ENCODE measurements around the gene CERCAM. TPM values are rescaled to one million over a fixed set of nuclear protein-coding genes. Genes with fewer than 3 reads are reported as not detected.

CERCAM gene
- total and polyA plus RNA-seq, 7 donors: 1.7 to 6.5 (median 2.5) TPM

DNA sequence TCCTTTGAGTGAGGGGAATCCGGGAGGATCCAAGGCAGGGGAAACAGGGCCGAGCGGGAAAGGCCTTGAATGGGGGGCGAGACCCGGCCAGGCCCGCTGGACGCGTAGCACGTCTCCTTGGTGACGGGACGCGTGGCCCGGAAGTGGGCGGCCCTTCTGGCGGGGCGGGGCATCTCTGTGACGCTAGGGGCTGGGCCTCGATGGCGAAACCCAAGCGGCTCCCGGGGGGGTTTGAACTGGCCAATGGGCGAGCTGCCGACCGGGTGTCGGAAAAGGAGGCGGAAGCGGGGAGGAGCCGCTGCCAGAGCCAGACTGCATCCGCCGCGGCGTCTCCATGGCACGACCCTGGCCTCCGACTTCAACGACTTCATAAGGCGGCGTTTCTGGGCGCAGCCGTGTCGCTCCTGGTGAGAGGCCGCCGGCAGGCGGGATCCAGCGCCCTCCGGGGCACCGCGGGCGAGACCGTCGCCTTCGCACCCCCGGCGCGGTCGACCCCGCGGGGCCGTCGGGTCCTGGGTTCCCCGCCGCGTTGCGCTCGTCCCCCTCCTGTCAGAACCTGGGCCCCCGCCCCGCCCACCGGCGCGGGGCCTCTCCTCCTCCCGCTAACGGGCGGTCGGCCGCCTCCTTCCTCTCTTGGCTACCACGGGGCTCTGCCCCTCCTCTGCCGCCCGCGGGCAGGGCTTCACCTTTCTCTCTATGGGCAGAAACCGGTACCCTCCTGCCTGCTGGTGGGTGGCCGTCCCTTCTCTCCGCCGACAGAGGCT, 35.4 kb downstream of the CERCAM start, which contains the start of gene ODF2:
Gene ODF2 (plus strand): TSS at position 158 of the 764 bp plus-strand sequence. CDS start 86 bp downstream, at position 244.
- H3K9me3 ChIP-seq: no peaks in the 10 kb centered on the region
- 0% methylated on average over 58 to 82 of the region's 82 CpGs for WGBS, 3 donors
- DNase-seq: peak; percentile 98 to 99
- H3K4me1 ChIP-seq: no peaks in the 10 kb centered on the region
- TF ChIP-seq, protein P1, sequence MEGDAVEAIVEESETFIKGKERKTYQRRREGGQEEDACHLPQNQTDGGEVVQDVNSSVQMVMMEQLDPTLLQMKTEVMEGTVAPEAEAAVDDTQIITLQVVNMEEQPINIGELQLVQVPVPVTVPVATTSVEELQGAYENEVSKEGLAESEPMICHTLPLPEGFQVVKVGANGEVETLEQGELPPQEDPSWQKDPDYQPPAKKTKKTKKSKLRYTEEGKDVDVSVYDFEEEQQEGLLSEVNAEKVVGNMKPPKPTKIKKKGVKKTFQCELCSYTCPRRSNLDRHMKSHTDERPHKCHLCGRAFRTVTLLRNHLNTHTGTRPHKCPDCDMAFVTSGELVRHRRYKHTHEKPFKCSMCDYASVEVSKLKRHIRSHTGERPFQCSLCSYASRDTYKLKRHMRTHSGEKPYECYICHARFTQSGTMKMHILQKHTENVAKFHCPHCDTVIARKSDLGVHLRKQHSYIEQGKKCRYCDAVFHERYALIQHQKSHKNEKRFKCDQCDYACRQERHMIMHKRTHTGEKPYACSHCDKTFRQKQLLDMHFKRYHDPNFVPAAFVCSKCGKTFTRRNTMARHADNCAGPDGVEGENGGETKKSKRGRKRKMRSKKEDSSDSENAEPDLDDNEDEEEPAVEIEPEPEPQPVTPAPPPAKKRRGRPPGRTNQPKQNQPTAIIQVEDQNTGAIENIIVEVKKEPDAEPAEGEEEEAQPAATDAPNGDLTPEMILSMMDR (IDR thresholded peaks at IDR 0.05): no peak
- peak within 1 kb of the TSS; percentile 77 for H3K27ac ChIP-seq
- H3K4me3 ChIP-seq: peak within 1 kb of the TSS; percentile 86
- peaks cover 2 to 22% of the 10 kb centered on the region in 2 donors for H3K36me3 ChIP-seq (ENCODE audit: insufficient read depth in 1 of 2, low read depth in 1 of 2)
- no peaks in the 10 kb centered on the region for H3K27me3 ChIP-seq (ENCODE audit: insufficient read depth in 3 of 3, low read length in 2 of 3)
- intact Hi-C loops (cut with DNase I): loop anchor here in 1 of 2 donors (1.0 to 5.0 kb wide), 2 partner anchors 48 to 101 kb away; partner anchors contain the start of gene GLE1
- peak; percentile 98 to 99 (median 98) for ATAC-seq

DNA sequence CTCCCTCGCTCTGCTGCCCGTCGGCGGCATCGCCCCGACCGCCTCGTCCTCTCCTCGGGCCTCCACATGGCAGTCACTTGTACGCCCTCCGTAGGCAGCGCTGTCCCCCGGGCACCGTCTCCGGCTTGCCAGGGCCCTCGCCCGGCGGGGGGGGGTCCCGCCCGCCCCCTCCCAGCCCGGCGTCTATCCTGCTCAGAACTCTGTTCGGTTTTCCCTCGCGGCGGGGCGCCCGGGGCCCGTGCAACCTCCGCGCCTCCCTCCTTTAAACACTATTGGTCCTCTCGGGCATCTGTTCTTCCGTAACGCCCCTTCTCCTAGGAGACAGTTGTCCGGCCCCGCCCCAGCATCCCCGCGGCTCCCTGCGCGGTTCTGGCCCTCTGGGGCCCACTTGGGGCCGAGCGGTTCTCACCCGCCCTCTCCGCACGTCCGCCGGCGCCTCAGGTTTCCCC, 36.0 kb downstream of the CERCAM start:
- intact Hi-C loops (cut with DNase I): loop anchor here in 1 of 2 donors (1.0 to 5.0 kb wide), 2 partner anchors 48 to 101 kb away; partner anchors contain the start of gene GLE1
- peak; percentile 42 to 62 (median 51) for ATAC-seq

DNA sequence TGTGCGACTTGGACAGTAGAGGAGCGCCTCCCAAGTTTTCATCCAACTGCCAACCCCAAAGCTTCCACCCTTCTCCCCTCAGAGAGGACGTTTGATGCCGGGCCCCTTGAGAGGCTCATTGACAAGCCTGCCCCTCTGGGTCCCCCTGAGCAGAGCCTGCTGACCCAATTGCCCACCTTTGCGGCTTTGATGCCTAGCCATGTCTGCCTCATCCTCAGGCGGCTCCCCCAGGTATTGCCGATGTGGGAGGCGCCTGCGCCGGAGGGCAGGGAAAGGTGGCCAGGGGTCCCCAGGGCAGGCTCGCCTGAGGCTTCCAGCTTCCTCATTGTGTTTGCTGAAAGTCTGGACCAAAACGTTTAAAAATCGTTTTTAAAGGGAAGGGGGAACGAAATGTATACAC, 36.5 kb downstream of the CERCAM start:
- WGBS, 3 donors: 44 to 50% (median 45%) methylated on average over 14 of the region's 14 CpGs
- Histone ChIP-seq H3K36me3 (ENCODE audit: insufficient read depth in 1 of 2, low read depth in 1 of 2) (peaks cover 3 to 30% of the 10 kb centered on the region in 2 donors), H3K4me3 (peak overlapping the region; percentile 86), H3K4me1 (no peaks in the 10 kb centered on the region), H3K27ac (no peak overlapping the region), H3K9me3 (no peaks in the 10 kb centered on the region), H3K27me3 (ENCODE audit: insufficient read depth in 3 of 3, low read length in 2 of 3) (no peaks in the 10 kb centered on the region)
- no peak for ATAC-seq
- DNase-seq: no peak
- TF ChIP-seq, protein P1 (IDR thresholded peaks at IDR 0.05): no peak
- intact Hi-C loops (cut with DNase I): loop anchor here in 1 of 2 donors (5.0 kb wide), 1 partner anchor 100 kb away; no protein-coding TSS in a partner anchor

More for the DNA sequence above, 36.0 kb downstream of the CERCAM start:
- DNase-seq: peak; percentile 71 to 76
- Histone ChIP-seq H3K4me3 (peak overlapping the region; percentile 86), H3K9me3 (no peaks in the 10 kb centered on the region), H3K27me3 (ENCODE audit: insufficient read depth in 3 of 3, low read length in 2 of 3) (no peaks in the 10 kb centered on the region), H3K36me3 (ENCODE audit: insufficient read depth in 1 of 2, low read depth in 1 of 2) (peaks cover 3 to 26% of the 10 kb centered on the region in 2 donors), H3K4me1 (no peaks in the 10 kb centered on the region), H3K27ac (peak overlapping the region; percentile 77)
- 0 to 1% (median 1%) methylated on average over 29 to 48 of the region's 48 CpGs for WGBS, 3 donors
- TF ChIP-seq, protein P1 (IDR thresholded peaks at IDR 0.05): no peak

DNA sequence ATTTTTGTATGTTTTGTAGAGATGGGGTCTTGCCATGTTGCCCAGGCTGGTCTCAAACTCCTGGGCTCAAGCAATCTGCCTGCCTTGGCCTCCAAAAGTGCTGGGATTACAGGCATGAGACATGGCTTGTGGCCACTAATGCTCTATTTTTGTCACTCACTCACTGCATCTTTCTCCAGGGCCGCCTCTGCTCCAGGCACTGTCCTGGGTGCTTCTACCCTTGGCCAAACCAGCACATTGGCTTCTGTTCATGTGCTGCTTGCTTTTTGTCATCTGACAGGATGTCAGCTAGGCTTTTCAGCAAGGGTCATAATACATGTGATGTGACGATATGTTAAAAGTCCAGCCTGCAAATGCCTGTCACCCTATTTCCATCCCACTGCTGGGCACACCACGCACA, 38.4 kb downstream of the CERCAM start:
- intact Hi-C loops (cut with DNase I): loop anchor here in 1 of 2 donors (5.0 kb wide), 1 partner anchor 98 kb away; no protein-coding TSS in a partner anchor
- no peaks in the 10 kb centered on the region for H3K27me3 ChIP-seq (ENCODE audit: insufficient read depth in 3 of 3, low read length in 2 of 3)
- WGBS, 3 donors: 47 to 68% (median 54%) methylated on average over 3 of the region's 3 CpGs
- H3K9me3 ChIP-seq: no peaks in the 10 kb centered on the region
- H3K4me3 ChIP-seq: no peak overlapping the region
- no peaks in the 10 kb centered on the region for H3K4me1 ChIP-seq
- H3K27ac ChIP-seq: no peak overlapping the region
- TF ChIP-seq, protein P1 (IDR thresholded peaks at IDR 0.05): no peak
- peaks cover 3 to 35% of the 10 kb centered on the region in 2 donors for H3K36me3 ChIP-seq (ENCODE audit: insufficient read depth in 1 of 2, low read depth in 1 of 2)
- DNase-seq (no peak), ATAC-seq (no peak)

Measured in psoas muscle (tissue), 8 donors.